Measurements from ENCODE around the gene CDX1. TPM values are rescaled to one million over a fixed set of nuclear protein-coding genes. Genes with fewer than 3 reads are reported as not detected.
A peak's percentile ranks its signal among the peaks of the same experiment; 100 is the strongest.

The CDX1 gene
- total RNA-seq, 2 experiments from 2014 or later: not detected

DNA sequence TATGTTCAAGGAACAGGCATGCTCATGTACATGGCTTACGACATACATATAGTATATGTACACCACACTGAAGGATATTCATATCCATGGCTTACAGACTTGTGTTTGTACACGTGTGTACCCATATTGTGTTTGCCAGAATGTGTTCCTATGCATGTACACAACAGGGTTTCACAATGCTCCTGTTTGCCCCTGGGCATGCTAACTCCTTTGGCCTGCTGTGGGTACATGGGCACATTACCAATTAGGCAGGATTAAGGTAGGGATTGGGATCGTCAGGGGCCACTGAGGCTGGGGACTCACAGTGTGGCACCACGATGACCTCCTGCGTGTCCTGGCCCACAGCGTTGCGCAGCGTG lies 37.1 kb upstream of the CDX1 start:
- Mint-ChIP-seq H3K4me3 (no peak overlapping the region), H3K36me3 (ENCODE audit: low read depth) (no peaks in the 10 kb centered on the region), H3K9me3 (no peaks in the 10 kb centered on the region), H3K27ac (no peak overlapping the region), H3K27me3 (no peaks in the 10 kb centered on the region), H3K4me1 (ENCODE audit: low read depth) (no peaks in the 10 kb centered on the region)
- Histone ChIP-seq H3K27ac (ENCODE audit: low read depth in 1 of 2, low read length in 2 of 2) (no peak overlapping the region), H3K27me3 (ENCODE audit: control insufficient read depth in 1 of 2, insufficient read depth in 2 of 2, low read length in 2 of 2) (no peaks in the 10 kb centered on the region), H3K36me3 (ENCODE audit: insufficient read depth, low read length) (no peaks in the 10 kb centered on the region), H3K4me3 (ENCODE audit: low read length) (no peak overlapping the region), H3K9me3 (ENCODE audit: control insufficient read depth in 1 of 2, insufficient read depth in 1 of 2, low read length in 2 of 2) (no peaks in the 10 kb centered on the region), H3K4me1 (ENCODE audit: insufficient read depth, low read length) (peaks cover 4% of the 10 kb centered on the region)
- ChIA-PET CTCF (no interaction called here), POLR2A (no interaction called here)
- intact Hi-C loops (cut with DNase I, micrococcal nuclease): no loop called here
- DNase-seq (no peak), ATAC-seq (ENCODE audit: poor library complexity) (no peak)
- TF ChIP-seq, protein P1, sequence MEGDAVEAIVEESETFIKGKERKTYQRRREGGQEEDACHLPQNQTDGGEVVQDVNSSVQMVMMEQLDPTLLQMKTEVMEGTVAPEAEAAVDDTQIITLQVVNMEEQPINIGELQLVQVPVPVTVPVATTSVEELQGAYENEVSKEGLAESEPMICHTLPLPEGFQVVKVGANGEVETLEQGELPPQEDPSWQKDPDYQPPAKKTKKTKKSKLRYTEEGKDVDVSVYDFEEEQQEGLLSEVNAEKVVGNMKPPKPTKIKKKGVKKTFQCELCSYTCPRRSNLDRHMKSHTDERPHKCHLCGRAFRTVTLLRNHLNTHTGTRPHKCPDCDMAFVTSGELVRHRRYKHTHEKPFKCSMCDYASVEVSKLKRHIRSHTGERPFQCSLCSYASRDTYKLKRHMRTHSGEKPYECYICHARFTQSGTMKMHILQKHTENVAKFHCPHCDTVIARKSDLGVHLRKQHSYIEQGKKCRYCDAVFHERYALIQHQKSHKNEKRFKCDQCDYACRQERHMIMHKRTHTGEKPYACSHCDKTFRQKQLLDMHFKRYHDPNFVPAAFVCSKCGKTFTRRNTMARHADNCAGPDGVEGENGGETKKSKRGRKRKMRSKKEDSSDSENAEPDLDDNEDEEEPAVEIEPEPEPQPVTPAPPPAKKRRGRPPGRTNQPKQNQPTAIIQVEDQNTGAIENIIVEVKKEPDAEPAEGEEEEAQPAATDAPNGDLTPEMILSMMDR (IDR thresholded peaks at IDR 0.05): no peak

DNA sequence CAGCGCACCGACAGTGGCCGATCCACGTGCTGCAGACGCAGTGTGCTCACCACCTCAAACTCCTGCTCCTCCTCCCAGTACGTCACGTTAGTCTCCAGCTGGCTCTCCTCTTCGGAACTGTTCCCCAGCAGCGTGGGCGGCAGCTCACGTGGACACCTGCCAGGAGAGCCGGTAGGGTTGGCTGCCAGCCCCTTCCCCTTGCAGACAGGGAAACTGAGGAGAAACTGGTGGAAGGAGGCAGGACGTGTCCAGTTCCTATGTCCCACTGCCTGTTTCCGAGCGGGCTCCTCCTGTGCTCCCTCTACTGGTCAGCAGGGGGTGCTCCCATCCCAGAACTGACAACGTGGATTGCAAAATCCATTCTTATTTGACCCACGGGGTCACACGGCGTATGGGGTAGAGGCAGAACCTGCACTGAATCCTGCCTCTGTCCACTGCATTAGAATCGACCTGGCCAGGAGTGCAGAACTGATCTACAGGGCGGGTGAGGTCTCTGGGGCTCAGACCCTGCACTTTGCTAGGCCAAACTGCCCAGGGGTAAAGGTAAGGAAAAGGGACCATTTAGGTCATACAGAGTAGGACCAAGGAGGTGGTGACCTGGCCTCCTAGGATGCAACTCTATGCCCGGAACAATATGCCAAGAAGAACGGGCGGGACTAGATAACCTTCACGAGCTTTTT lies 36.6 kb upstream of the CDX1 start:
- DNase-seq (peak in 10 of 14 experiments; percentile 5 to 62 (median 16)), ATAC-seq (ENCODE audit: poor library complexity) (peak; percentile 43)
- Histone ChIP-seq H3K36me3 (ENCODE audit: insufficient read depth, low read length) (no peaks in the 10 kb centered on the region), H3K27me3 (ENCODE audit: control insufficient read depth in 1 of 2, insufficient read depth in 2 of 2, low read length in 2 of 2) (no peaks in the 10 kb centered on the region), H3K4me3 (ENCODE audit: low read length) (no peak overlapping the region), H3K27ac (ENCODE audit: low read depth in 1 of 2, low read length in 2 of 2) (no peak overlapping the region), H3K9me3 (ENCODE audit: control insufficient read depth in 1 of 2, insufficient read depth in 1 of 2, low read length in 2 of 2) (no peaks in the 10 kb centered on the region), H3K4me1 (ENCODE audit: insufficient read depth, low read length) (peaks cover 4% of the 10 kb centered on the region)
- POLR2A ChIA-PET: no interaction called here
- intact Hi-C loops (cut with DNase I, micrococcal nuclease): loop anchor here (1.0 to 2.0 kb wide), 3 partner anchors 87 to 306 kb away; no protein-coding TSS in a partner anchor
- no peak overlapping the region for H3K27ac Mint-ChIP-seq
- no peaks in the 10 kb centered on the region for H3K36me3 Mint-ChIP-seq (ENCODE audit: low read depth)
- TF ChIP-seq, protein P1 (IDR thresholded peaks at IDR 0.05): peak; percentile 62
- no peaks in the 10 kb centered on the region for H3K4me1 Mint-ChIP-seq (ENCODE audit: low read depth)
- no peak overlapping the region for H3K4me3 Mint-ChIP-seq
- H3K9me3 Mint-ChIP-seq: no peaks in the 10 kb centered on the region
- CTCF ChIA-PET: no interaction called here
- H3K27me3 Mint-ChIP-seq: no peaks in the 10 kb centered on the region

DNA sequence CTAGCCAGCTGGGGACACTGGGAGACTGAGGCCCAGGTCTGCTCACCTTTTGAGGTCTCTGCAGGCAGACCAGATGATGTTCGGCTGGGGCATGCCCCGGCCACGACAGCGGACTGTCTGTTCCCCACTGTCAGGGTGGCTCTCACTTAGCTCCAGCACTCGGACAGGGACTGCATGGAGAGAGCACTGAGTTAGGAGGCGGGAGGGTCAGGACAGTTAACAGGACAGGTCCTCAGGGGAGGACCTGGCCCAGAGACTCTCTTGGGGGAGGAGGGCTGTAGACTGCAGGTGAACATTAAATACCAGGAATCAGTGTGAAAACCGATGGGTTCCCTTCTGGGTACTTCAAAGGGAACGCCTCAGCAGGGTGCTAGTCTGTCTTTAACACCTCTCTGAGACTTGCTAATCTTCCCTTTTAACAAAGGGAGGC lies 36.1 kb upstream of the CDX1 start:
- Histone ChIP-seq H3K4me1 (ENCODE audit: insufficient read depth, low read length) (peaks cover 4% of the 10 kb centered on the region), H3K27me3 (ENCODE audit: control insufficient read depth in 1 of 2, insufficient read depth in 2 of 2, low read length in 2 of 2) (no peaks in the 10 kb centered on the region), H3K36me3 (ENCODE audit: insufficient read depth, low read length) (no peaks in the 10 kb centered on the region), H3K4me3 (ENCODE audit: low read length) (no peak overlapping the region), H3K9me3 (ENCODE audit: control insufficient read depth in 1 of 2, insufficient read depth in 1 of 2, low read length in 2 of 2) (no peaks in the 10 kb centered on the region), H3K27ac (ENCODE audit: low read depth in 1 of 2, low read length in 2 of 2) (no peak overlapping the region)
- no peaks in the 10 kb centered on the region for H3K27me3 Mint-ChIP-seq
- intact Hi-C loops (cut with DNase I, micrococcal nuclease): loop anchor here (1.0 to 2.0 kb wide), 3 partner anchors 86 to 306 kb away; no protein-coding TSS in a partner anchor
- H3K27ac Mint-ChIP-seq: no peak overlapping the region
- ATAC-seq (ENCODE audit: poor library complexity): no peak
- TF ChIP-seq, protein P1 (IDR thresholded peaks at IDR 0.05): no peak
- POLR2A ChIA-PET: no interaction called here
- no peaks in the 10 kb centered on the region for H3K36me3 Mint-ChIP-seq (ENCODE audit: low read depth)
- CTCF ChIA-PET: interaction anchor here (1.0 kb wide), 1 partner anchor 88 kb away, joined by 3 read pairs; no protein-coding TSS in a partner anchor
- H3K9me3 Mint-ChIP-seq: no peaks in the 10 kb centered on the region
- no peak overlapping the region for H3K4me3 Mint-ChIP-seq
- DNase-seq: no peak
- no peaks in the 10 kb centered on the region for H3K4me1 Mint-ChIP-seq (ENCODE audit: low read depth)
